GM19328 (cell line): Measurements from ENCODE around the gene CPED1.

ENCODE experiments used
- ATAC-seq: cut with Tn5 transposase; IDR thresholded peaks from one replicate; pipeline ENCODE4 v1.9.1; 2021; ENCODE audit warnings: mild to moderate bottlenecking, moderate library complexity; ENCODE audit not compliant: unreplicated experiment

CPED1 gene

GRCh38 chr7:121012170-121012874 is 23.8 kb downstream of the CPED1 start:
- no peak for ATAC-seq

GRCh38 chr7:121012919-121013318 is 24.4 kb downstream of the CPED1 start:
- ATAC-seq: no peak

- ATAC-seq: no peak
Observed at GRCh38 chr7:121015560-121015959, 27.0 kb downstream of the CPED1 start.

GRCh38 chr7:121016966-121017365 is 28.5 kb downstream of the CPED1 start:
- ATAC-seq: no peak

GRCh38 chr7:121017586-121017985 is 29.1 kb downstream of the CPED1 start:
- no peak for ATAC-seq

GRCh38 chr7:121019018-121019417 is 30.5 kb downstream of the CPED1 start:
- no peak for ATAC-seq

- ATAC-seq: no peak
Observed at GRCh38 chr7:121020249-121020988, 31.9 kb downstream of the CPED1 start.

GRCh38 chr7:121020989-121021969 is 32.8 kb downstream of the CPED1 start:
- ATAC-seq: no peak

GRCh38 chr7:121023194-121023593 is 34.7 kb downstream of the CPED1 start:
- ATAC-seq: no peak

- ATAC-seq: no peak
Observed at GRCh38 chr7:121023683-121024511, 35.4 kb downstream of the CPED1 start.

GRCh38 chr7:121024611-121025010 is 36.1 kb downstream of the CPED1 start:
- no peak for ATAC-seq

GRCh38 chr7:121026159-121026558 is 37.6 kb downstream of the CPED1 start:
- ATAC-seq: no peak

GRCh38 chr7:121026577-121027111 is 38.1 kb downstream of the CPED1 start:
- ATAC-seq: no peak

GRCh38 chr7:121027761-121028669 is 39.5 kb downstream of the CPED1 start:
- no peak for ATAC-seq

GRCh38 chr7:121029302-121029701 is 40.8 kb downstream of the CPED1 start:
- ATAC-seq: no peak

GRCh38 chr7:121030308-121030707 is 41.8 kb downstream of the CPED1 start:
- no peak for ATAC-seq

- ATAC-seq: no peak
Observed at GRCh38 chr7:121032645-121033460, 44.3 kb downstream of the CPED1 start.

GRCh38 chr7:121034929-121035328 is 46.4 kb downstream of the CPED1 start:
- no peak for ATAC-seq
